Naive thymus-derived CD4-positive, alpha-beta T cell (primary cell): ENCODE measurements around the gene ADGRG4. TPM values are rescaled to one million over a fixed set of nuclear protein-coding genes. Genes with fewer than 3 reads are reported as not detected.
"Not testable (repeated sequence)": the region's sequence is repeated elsewhere in the genome, so short reads cannot be mapped to it uniquely, and the experiment has no call there.

Source experiments
- ATAC-seq: fragments of 150-1000 bp; cut with Tn5 transposase; 2 replicates; pipeline ENCODE4 v1.10.0; 2021; ENCODE audit warnings: mild to moderate bottlenecking, moderate library complexity
- CTCF ChIA-PET: fragments of 350-600 bp; sonication (Branson Sonifier 250); formaldehyde crosslinking; loops from one replicate; lab custom pipeline; 2021; ENCODE audit warnings: antibody characterized with exemption; lab: Charles Lee
- POLR2A ChIA-PET: fragments of 350-600 bp; sonication (Branson Sonifier 250); formaldehyde crosslinking; loops from one replicate; lab custom pipeline; 2021; ENCODE audit warnings: antibody characterized with exemption, inconsistent platforms; lab: Charles Lee
- DNase-seq, 9 donors: peaks; one replicate each; pipeline versions ENCODE4 v3.0.0 to v3.0.0-alpha.2; 2020 to 2022; ENCODE audit warnings: mixed read lengths in 1 of 9
- H3K27ac ChIP-seq: one replicate; pipeline ENCODE4 v1.7.0; 2013; ENCODE audit warnings: mild to moderate bottlenecking, low read depth, low read length, moderate library complexity
- H3K27me3 ChIP-seq, 2 donors: one replicate each; pipeline ENCODE4 v1.7.0; 2013; ENCODE audit warnings: low read length in 2 of 2, mild to moderate bottlenecking in 2 of 2, moderate library complexity in 2 of 2; ENCODE audit not compliant: control insufficient read depth in 2 of 2, insufficient read depth in 2 of 2
- H3K36me3 ChIP-seq, 3 experiments: 1 replicate in 2 of 3; 2 replicates in 1 of 3; pipeline ENCODE4 v1.7.0; 2013; ENCODE audit warnings: low read length in 3 of 3, mild to moderate bottlenecking in 3 of 3, moderate library complexity in 1 of 3; ENCODE audit not compliant: insufficient read depth in 3 of 3, control insufficient read depth in 2 of 3
- H3K4me1 ChIP-seq, 2 donors: one replicate each; pipeline ENCODE4 v1.7.0; 2013; ENCODE audit warnings: low read length in 2 of 2, mild to moderate bottlenecking in 2 of 2, moderate library complexity in 1 of 2; ENCODE audit not compliant: control insufficient read depth in 2 of 2, insufficient read depth in 2 of 2
- H3K4me3 ChIP-seq: 2 replicates; pipeline ENCODE4 v1.7.0; 2013; ENCODE audit warnings: mild to moderate bottlenecking, low read length
- H3K9me3 ChIP-seq, 3 experiments: 1 replicate in 2 of 3; 2 replicates in 1 of 3; pipeline ENCODE4 v1.7.0; 2013; ENCODE audit warnings: low read length in 3 of 3; ENCODE audit not compliant: control insufficient read depth in 2 of 3
- H3K27ac Mint-ChIP-seq, 9 donors: one replicate each; pipeline ENCODE4 v1.8.0; 2020 to 2022; ENCODE audit warnings: mixed read lengths in 9 of 9, mild to moderate bottlenecking in 8 of 9, moderate library complexity in 5 of 9, inconsistent platforms in 2 of 9
- H3K27me3 Mint-ChIP-seq, 5 donors: one replicate each; pipeline ENCODE4 v1.8.0; 2021 to 2022; ENCODE audit warnings: mixed read lengths in 5 of 5, mild to moderate bottlenecking in 1 of 5
- H3K36me3 Mint-ChIP-seq, 5 donors: one replicate each; pipeline ENCODE4 v1.8.0; 2020 to 2022; ENCODE audit warnings: mixed read lengths in 5 of 5, mild to moderate bottlenecking in 3 of 5, inconsistent platforms in 1 of 5
- H3K4me1 Mint-ChIP-seq, 7 donors: one replicate each; pipeline ENCODE4 v1.8.0; 2020 to 2022; ENCODE audit warnings: mixed read lengths in 7 of 7, mild to moderate bottlenecking in 3 of 7, inconsistent platforms in 1 of 7
- H3K4me3 Mint-ChIP-seq, 10 donors: one replicate each; pipeline ENCODE4 v1.8.0; 2020 to 2022; ENCODE audit warnings: mild to moderate bottlenecking in 10 of 10, mixed read lengths in 10 of 10, moderate library complexity in 6 of 10, inconsistent platforms in 2 of 10
- H3K9me3 Mint-ChIP-seq, 11 donors: one replicate each; pipeline ENCODE4 v1.8.0; 2020 to 2022; ENCODE audit warnings: mixed read lengths in 11 of 11, mild to moderate bottlenecking in 4 of 11, inconsistent platforms in 1 of 11, moderate library complexity in 1 of 11
- intact Hi-C, 2 donors: fragments of 100-400 bp; cut with micrococcal nuclease; formaldehyde crosslinking; loops; one replicate each; pipeline ENCODE4 v1.15.1; 2023
- polyA plus RNA-seq, 2 donors: library from polyadenylated mRNA; unstranded; fragments of 300-500 nt; fragmentation: Illumina TruSeq; gene quantifications; one replicate each; pipeline ENCODE4 v1.2.3, GENCODE V29; 2021
- total RNA-seq, 6 experiments: library from RNA in 5 of 6; stranded (reverse) in 5 of 6; gene quantifications; 1 replicate in 5 of 6; 2 replicates in 1 of 6; pipeline ENCODE4 v1.2.3 and lab custom pipeline; 2021 to 2026

Gene ADGRG4
- total and polyA plus RNA-seq, 7 experiments from 2014 or later: not detected

DNA sequence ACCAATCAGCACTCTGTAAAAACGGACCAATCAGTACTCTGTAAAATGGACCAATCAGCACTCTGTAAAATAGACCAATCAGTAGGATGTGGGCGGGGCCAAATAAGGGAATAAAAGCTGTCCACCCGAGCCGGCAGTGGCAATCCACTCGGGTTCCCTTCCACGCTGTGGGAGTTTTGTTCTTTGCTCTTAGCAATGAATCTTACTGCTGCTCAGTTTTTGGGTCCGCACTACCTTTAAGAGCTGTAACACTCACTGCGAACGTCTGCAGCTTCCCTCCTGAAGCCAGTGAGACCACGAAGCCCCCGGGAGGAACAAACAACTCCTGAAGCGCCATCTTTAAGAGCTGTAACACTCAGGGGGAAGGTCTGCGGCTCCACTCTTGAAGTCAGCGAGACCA is 120.6 kb downstream of the ADGRG4 start:
- CTCF ChIA-PET: no interaction called here
- H3K4me1 ChIP-seq: no peaks in the 10 kb centered on the region
- H3K4me1 Mint-ChIP-seq: no peaks in the 10 kb centered on the region
- H3K27ac ChIP-seq: no peak overlapping the region
- no peaks in the 10 kb centered on the region for H3K36me3 Mint-ChIP-seq
- H3K27ac Mint-ChIP-seq: no peak overlapping the region
- DNase-seq (no peak), ATAC-seq (no peak)
- POLR2A ChIA-PET: no interaction called here
- H3K9me3 ChIP-seq: no peaks in the 10 kb centered on the region
- no peaks in the 10 kb centered on the region for H3K36me3 ChIP-seq
- peaks cover 0 to 7% (median 1%) of the 10 kb centered on the region in 11 donors for H3K9me3 Mint-ChIP-seq
- intact Hi-C loops: loop anchor here in 1 of 2 donors (10.0 kb wide), 1 partner anchor 57 kb away; no protein-coding TSS in a partner anchor
- no peak overlapping the region for H3K4me3 ChIP-seq
- peaks cover 0 to 3% (median 0%) of the 10 kb centered on the region in 5 donors for H3K27me3 Mint-ChIP-seq
- no peaks in the 10 kb centered on the region for H3K27me3 ChIP-seq
- no peak overlapping the region for H3K4me3 Mint-ChIP-seq

DNA sequence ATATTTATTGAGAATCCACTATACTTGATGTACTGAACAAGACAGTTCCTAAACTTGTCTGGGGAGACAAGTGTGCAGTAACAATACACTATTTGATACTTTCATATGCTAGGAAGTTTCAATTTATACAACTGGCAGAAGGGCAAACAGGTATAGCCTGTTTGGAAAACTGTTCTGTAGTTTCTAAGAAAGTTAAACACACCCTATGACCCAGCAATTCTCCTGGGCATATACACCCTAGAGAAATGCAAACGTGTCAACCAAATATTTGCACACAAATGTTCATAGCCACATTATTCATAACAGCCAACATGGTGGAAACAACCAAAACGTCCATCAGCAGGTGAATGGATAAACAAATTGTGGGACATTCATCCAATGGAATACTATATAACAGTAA is 123.0 kb downstream of the ADGRG4 start:
- H3K4me1 ChIP-seq: no peaks in the 10 kb centered on the region
- H3K4me3 ChIP-seq: no peak overlapping the region
- no peaks in the 10 kb centered on the region for H3K36me3 Mint-ChIP-seq

DNA sequence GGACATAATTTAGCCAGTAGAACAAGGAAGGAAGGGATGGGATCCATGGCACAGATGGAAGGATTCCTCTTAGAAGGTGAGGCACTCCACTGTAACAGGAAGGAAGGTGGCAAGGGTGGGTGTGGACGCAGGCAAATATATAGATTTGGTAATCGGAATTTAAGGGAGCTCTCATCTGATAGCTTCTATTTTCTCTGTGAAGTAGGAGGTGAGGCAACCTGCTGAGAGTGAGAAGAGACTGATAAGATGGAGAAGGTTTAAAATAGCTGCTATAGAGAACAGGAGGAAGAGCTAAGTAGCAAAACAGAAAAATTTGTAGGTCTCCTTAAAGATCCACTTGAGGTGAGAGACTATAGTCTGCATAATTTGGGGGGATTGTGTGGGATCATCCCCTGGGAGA is 125.2 kb downstream of the ADGRG4 start:
- Mint-ChIP-seq H3K4me3 (no peak overlapping the region), H3K27me3 (peaks cover 0 to 3% (median 0%) of the 10 kb centered on the region in 5 donors)
- no peaks in the 10 kb centered on the region for H3K36me3 ChIP-seq

More for the DNA sequence above, 123.0 kb downstream of the ADGRG4 start:
- ChIA-PET CTCF (no interaction called here), POLR2A (no interaction called here)
- Histone ChIP-seq H3K27me3 (no peaks in the 10 kb centered on the region), H3K9me3 (no peaks in the 10 kb centered on the region), H3K27ac (no peak overlapping the region), H3K36me3 (no peaks in the 10 kb centered on the region)
- no peaks in the 10 kb centered on the region for H3K4me1 Mint-ChIP-seq
- no peak overlapping the region for H3K27ac Mint-ChIP-seq
- ATAC-seq (no peak), DNase-seq (no peak)
- H3K4me3 Mint-ChIP-seq: no peak overlapping the region
- intact Hi-C loops: loop anchor here in 1 of 2 donors (10.0 kb wide), 1 partner anchor 59 kb away; no protein-coding TSS in a partner anchor
- H3K27me3 Mint-ChIP-seq: peaks cover 0 to 3% (median 0%) of the 10 kb centered on the region in 5 donors
- peaks cover 0 to 7% (median 1%) of the 10 kb centered on the region in 11 donors for H3K9me3 Mint-ChIP-seq

DNA sequence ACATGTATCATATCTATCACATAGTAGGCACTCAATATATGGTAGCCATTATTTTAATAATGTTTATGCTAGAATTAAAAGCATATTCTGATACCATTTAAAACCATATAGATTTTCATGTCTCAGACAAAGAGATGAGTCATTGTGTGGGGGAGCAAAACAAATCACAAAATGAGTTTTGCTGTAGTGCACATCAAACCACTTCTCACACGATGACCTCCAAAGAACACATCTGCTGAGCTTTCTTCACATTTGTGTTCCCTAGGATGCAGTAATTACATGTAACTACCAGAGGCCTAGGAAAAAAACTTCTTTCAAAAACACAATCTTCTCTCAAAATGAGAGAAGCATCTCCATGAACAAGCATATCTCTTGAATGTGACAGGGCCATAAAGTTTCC is 130.9 kb downstream of the ADGRG4 start:
- Mint-ChIP-seq H3K9me3 (peaks cover 0 to 2% (median 0%) of the 10 kb centered on the region in 11 donors), H3K4me1 (peaks cover 0 to 8% (median 0%) of the 10 kb centered on the region in 7 donors), H3K27ac (no peak overlapping the region), H3K27me3 (no peaks in the 10 kb centered on the region), H3K4me3 (no peak overlapping the region), H3K36me3 (no peaks in the 10 kb centered on the region)
- POLR2A ChIA-PET: no interaction called here
- no peak for DNase-seq
- H3K36me3 ChIP-seq: no peaks in the 10 kb centered on the region
- ATAC-seq: no peak
- H3K27ac ChIP-seq: no peak overlapping the region
- CTCF ChIA-PET: no interaction called here
- H3K27me3 ChIP-seq: no peaks in the 10 kb centered on the region
- intact Hi-C loops: no loop called here
- no peak overlapping the region for H3K4me3 ChIP-seq
- H3K4me1 ChIP-seq: no peaks in the 10 kb centered on the region
- H3K9me3 ChIP-seq: no peaks in the 10 kb centered on the region

More for the DNA sequence above, 125.2 kb downstream of the ADGRG4 start:
- CTCF ChIA-PET: no interaction called here
- H3K4me1 Mint-ChIP-seq: no peaks in the 10 kb centered on the region
- no peak overlapping the region for H3K27ac Mint-ChIP-seq
- H3K4me1 ChIP-seq: no peaks in the 10 kb centered on the region
- POLR2A ChIA-PET: interaction anchor here (0.6 kb wide), 1 partner anchor 12 kb away, joined by 3 read pairs; no protein-coding TSS in a partner anchor
- H3K27me3 ChIP-seq: no peaks in the 10 kb centered on the region
- intact Hi-C loops: loop anchor here in 1 of 2 donors (10.0 kb wide), 1 partner anchor 61 kb away; no protein-coding TSS in a partner anchor
- no peak for DNase-seq
- ATAC-seq: no peak
- H3K9me3 ChIP-seq: no peaks in the 10 kb centered on the region
- H3K4me3 ChIP-seq: no peak overlapping the region
- H3K27ac ChIP-seq: no peak overlapping the region
- H3K36me3 Mint-ChIP-seq: no peaks in the 10 kb centered on the region
- H3K9me3 Mint-ChIP-seq: peaks cover 0 to 2% (median 0%) of the 10 kb centered on the region in 11 donors

DNA sequence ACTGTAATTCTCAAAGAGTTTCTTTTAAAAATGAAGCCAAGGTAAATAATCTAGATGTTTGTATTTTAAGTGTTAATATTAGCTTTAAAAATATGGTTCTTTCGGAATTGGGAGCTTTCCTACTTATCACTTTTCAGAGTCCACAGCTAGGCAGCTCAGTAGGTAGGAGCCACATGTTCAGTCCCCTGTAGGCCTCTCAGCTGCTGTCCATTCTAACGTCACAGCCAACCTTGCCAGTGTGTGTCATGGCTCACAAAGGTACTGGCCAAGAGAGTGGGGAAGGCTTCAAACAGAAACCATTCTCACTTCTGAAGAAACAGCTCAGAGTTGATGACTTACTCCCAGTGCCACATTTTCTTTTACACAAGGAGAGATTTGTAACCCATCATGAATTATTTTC is 137.0 kb downstream of the ADGRG4 start:
- no peak overlapping the region for H3K27ac ChIP-seq
- Mint-ChIP-seq H3K9me3 (no peaks in the 10 kb centered on the region), H3K27me3 (peaks cover 0 to 2% (median 0%) of the 10 kb centered on the region in 5 donors), H3K4me3 (no peak overlapping the region), H3K27ac (no peak overlapping the region), H3K4me1 (peaks cover 0 to 3% (median 0%) of the 10 kb centered on the region in 7 donors), H3K36me3 (no peaks in the 10 kb centered on the region)
- ChIA-PET POLR2A (no interaction called here), CTCF (no interaction called here)
- H3K36me3 ChIP-seq: no peaks in the 10 kb centered on the region
- no peaks in the 10 kb centered on the region for H3K9me3 ChIP-seq
- intact Hi-C loops: no loop called here
- no peaks in the 10 kb centered on the region for H3K27me3 ChIP-seq
- no peak overlapping the region for H3K4me3 ChIP-seq
- ATAC-seq (no peak), DNase-seq (no peak)
- no peaks in the 10 kb centered on the region for H3K4me1 ChIP-seq

DNA sequence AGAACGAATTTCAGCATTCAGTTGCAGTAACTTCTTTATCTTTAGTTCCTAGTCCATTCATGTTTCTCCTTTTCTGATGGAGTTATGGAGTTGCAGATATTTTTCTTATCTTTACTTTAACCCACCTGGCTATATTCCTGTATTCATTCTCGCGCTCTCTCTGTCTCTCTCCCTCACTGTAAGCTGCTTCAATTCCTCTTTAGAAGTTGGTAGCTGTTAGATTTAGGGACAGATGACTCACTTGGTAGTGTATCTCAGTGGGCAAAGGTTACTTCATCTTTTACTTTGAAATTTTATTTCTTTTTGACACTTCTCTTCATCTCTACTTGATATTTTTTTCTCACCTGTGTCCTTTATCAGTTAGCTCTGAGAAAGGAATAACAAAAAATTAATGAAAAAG is 137.4 kb downstream of the ADGRG4 start:
- peaks cover 0 to 2% (median 0%) of the 10 kb centered on the region in 5 donors for H3K27me3 Mint-ChIP-seq
- intact Hi-C loops: no loop called here
- CTCF ChIA-PET: no interaction called here
- Histone ChIP-seq H3K4me3 (no peak overlapping the region), H3K9me3 (no peaks in the 10 kb centered on the region), H3K27ac (no peak overlapping the region), H3K27me3 (no peaks in the 10 kb centered on the region), H3K4me1 (no peaks in the 10 kb centered on the region), H3K36me3 (no peaks in the 10 kb centered on the region)
- no peak overlapping the region for H3K4me3 Mint-ChIP-seq
- DNase-seq: no peak
- H3K27ac Mint-ChIP-seq: no peak overlapping the region
- H3K36me3 Mint-ChIP-seq: no peaks in the 10 kb centered on the region
- no peak for ATAC-seq
- POLR2A ChIA-PET: no interaction called here
- H3K4me1 Mint-ChIP-seq: peaks cover 0 to 3% (median 0%) of the 10 kb centered on the region in 7 donors
- H3K9me3 Mint-ChIP-seq: no peaks in the 10 kb centered on the region

DNA sequence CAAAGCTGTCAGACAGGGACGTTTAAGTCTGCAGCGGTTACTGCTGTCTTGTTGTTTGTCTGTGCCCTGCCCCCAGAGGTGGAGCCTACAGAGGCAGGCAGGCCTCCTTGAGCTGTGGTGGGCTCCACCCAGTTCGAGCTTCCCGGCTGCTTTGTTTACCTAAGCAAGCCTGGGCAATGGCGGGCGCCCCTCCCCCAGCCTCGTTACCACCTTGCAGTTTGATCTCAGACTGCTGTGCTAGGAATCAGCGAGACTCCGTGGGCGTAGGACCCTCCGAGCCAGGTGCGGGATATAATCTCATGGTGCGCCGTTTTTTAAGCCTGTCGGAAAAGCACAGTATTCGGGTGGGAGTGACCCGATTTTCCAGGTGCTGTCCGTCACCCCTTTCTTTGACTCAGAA is 144.9 kb downstream of the ADGRG4 start:
- CTCF ChIA-PET, H3K4me3 ChIP-seq, H3K36me3 Mint-ChIP-seq, H3K27ac ChIP-seq, H3K27ac Mint-ChIP-seq, H3K36me3 ChIP-seq, H3K27me3 ChIP-seq, DNase-seq, POLR2A ChIA-PET, H3K4me1 ChIP-seq, H3K4me3 Mint-ChIP-seq, H3K27me3 Mint-ChIP-seq, H3K9me3 Mint-ChIP-seq, intact Hi-C loops, H3K4me1 Mint-ChIP-seq, H3K9me3 ChIP-seq, ATAC-seq: not testable (repeated sequence)
